GM23248 (cell line): ENCODE results near the gene CDX1.

Experiments used
- EZH2 ChIP-seq: fragments of 200-600 bp; sonication (generic); IDR thresholded peaks from 2 replicates; pipeline ENCODE4 v1.6.1; 2018; ENCODE audit warnings: antibody characterized with exemption, mild to moderate bottlenecking; ENCODE audit not compliant: insufficient read depth, poor library complexity, severe bottlenecking
- EZH2phosphoT487 ChIP-seq: fragments of 200-600 bp; sonication (generic); IDR thresholded peaks from 2 replicates; pipeline ENCODE4 v1.6.1; 2018; ENCODE audit warnings: antibody characterized with exemption, moderate library complexity, mild to moderate bottlenecking, low read depth; ENCODE audit not compliant: insufficient read depth

- TF ChIP-seq EZH2phosphoT487 (no peak), EZH2 (no peak)
These were observed 21.7 kb upstream of the CDX1 start for GRCh38 chr5:150144879-150145278.
